HG02852 (cell line): ENCODE data around the gene USP15.

Experiments
- ATAC-seq: cut with Tn5 transposase; IDR thresholded peaks from one replicate; pipeline ENCODE4 v1.9.1; 2021; ENCODE audit warnings: mild to moderate bottlenecking, moderate library complexity; ENCODE audit not compliant: unreplicated experiment

USP15 gene

DNA sequence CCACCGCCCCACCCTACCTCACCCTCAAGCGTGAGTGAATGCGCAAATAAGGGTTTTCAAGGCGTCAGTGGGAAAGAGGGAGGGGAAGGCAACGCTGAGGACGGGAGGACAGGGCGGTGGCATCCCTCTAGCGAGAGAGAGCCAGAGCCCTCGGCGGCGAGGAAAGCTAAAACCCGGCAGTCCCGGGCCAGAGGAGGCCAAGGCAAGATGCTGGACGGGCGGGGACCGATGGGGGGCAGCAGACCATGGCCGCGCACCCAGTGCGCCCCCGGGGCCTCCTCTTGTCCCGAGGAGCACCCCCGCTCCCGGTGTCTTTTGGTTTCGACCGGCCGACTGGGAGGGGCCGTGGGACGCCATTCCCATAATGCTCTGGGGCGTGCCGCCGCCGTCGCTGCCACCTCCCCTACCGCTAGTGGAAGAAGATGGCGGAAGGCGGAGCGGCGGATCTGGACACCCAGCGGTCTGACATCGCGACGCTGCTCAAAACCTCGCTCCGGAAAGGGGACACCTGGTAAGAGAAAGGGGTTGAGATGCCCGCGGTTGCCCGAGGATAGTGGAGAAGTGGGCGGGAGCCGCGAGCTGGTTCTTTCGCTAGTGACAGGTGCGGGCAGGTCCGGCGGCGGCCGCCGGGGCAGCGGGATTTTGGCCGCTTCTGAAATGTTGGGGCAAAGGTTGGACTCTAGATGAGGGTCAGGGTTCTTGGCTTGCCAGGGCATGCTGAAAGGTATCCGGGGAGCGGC is at the start of gene USP15:
TSS of gene USP15 (plus strand) at position 412 of the 740 bp plus-strand sequence. CDS start at position 423, 11 bp downstream.
- ATAC-seq = peak; percentile 67

DNA sequence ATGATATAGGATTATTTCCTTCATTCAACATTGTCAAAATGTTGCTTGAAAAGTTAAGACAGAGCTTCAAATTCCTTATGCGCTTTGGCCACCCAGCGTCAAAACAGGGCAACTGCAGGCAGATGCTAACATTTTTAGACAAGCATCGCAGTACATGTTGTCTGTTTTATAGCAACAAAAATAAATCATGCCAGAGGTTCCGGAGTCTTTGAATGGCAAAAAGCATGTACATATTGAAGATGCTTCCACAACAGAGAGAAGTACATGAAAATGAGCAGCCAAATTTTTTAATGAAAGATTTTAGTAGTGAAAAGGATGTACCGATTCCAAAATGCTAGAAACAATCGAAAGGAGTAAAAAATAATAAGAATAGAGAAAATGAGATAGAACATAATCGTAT is 49.8 kb upstream of the USP15 start:
- peak; percentile 90 for ATAC-seq

DNA sequence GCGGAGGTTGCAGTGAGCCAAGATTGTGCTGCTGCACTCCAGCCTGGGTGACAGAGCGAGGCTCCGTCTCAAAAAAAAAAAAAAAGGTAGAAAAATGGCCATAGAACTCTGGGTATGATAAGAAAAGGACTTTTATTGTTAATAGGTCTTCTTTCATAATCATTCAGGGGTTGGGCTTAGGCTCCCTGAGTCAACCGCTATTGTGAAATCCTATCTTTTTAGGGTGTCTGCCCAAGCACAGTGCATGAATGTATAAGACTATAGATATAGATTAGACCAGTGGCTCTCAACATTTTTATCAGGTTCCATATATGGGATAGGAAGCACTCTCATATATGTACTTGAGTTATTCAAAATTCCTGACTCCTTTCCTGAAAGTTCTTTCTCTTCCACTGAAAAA is 48.7 kb upstream of the USP15 start:
- ATAC-seq = no peak

GRCh38 chr12:62214846-62215245 is 45.4 kb upstream of the USP15 start:
- ATAC-seq = no peak

- no peak for ATAC-seq
Measured at GRCh38 chr12:62215506-62215905, 44.7 kb upstream of the USP15 start.

- ATAC-seq = no peak
Measured at GRCh38 chr12:62217466-62218194, 42.6 kb upstream of the USP15 start.

DNA sequence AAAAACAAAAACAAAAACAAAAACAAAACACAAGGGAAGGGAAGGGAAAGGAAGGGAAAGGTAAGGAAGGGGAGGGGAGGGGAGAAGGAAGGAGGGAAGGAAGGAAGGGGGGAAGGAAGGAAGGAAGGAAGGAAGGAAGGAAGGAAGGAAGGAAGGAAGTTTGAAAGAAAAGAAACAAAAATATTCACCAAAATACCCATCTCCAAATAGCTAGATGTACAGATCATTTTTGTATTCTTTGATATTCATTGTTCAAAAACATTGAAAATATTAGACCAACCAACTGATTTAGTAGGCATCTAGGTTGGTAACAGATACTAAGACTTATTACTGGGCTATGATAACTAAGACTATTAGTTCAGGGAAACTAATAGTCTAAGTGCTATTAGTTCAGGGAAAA is 39.1 kb upstream of the USP15 start:
- ATAC-seq = no peak

DNA sequence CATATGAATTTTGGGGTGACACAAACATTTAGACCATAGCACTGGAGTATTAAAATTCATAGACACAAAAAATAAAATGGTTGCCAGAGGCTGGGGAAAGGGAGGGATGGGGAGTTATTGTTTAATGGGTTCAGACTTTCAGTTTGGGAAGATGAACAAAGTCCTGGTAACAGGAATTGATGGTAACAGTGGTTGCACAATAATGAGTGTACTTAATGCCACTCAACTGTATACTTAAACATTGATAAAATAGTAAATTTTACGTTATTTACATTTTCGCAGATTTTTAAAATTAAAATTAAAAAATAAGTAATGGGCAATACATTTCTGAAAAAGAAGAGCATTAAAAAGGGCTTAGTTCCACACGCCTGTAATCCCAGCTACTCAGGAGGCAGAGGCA is 35.6 kb upstream of the USP15 start:
- ATAC-seq = no peak

DNA sequence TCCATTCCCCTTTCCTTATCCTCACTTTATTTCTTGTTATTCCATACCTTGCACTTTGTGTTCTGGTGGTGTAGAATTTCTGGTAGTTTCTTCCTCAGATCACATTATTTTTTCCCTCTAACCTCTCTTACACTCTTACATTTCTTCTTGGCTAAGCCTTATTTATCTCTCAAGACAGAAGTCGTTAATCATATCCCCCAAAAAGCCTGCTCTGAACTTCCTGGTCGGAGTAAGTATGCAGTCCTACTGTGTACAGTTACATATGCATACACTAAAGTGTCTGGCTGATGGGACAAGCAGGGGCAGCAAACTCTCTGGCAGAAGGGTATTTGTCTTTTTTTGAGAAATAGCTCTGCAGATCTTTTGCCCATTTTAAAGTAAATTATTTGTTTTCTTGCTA is 33.1 kb upstream of the USP15 start:
- ATAC-seq = no peak

GRCh38 chr12:62230652-62231051 is 29.6 kb upstream of the USP15 start:
- no peak for ATAC-seq

GRCh38 chr12:62232143-62232729 is 28.0 kb upstream of the USP15 start:
- no peak for ATAC-seq

DNA sequence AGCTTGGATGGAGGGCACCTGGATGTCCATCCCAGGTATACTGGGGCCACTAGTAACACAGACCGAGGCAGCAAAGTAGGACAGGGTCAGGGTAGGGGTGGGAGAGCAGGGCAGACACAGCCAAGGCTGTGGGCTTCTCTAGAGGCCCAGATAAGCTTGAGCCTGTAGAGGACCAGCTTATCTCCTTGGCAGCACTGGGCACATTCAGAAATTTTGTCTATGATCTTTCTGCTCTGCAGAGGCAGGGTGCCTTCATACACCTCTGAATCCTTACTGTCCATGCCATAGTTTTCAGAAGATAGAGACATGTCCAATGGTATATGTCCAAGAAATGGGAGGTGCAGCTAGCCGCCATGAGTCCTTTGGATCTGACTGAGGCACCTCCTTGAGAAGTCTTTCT is 26.4 kb upstream of the USP15 start:
- ATAC-seq = no peak

DNA sequence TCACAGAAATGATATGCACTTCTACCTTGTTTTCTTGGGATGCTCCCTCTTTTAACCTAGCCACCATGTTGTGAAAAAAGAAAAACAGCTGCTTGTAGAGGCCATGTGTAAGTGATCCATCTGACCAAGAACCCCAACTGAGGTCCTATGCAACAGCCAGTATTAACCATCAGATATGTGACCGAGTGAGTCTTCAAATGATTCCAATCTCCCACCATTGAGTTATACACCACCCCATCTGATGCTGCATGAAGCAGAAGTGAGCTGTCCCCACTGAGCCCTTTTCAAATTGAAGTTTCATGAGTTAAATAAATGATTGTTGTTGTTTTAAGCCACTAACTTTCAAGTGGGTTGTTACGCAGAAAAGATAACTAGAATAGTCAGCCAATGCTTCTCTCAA is 20.6 kb upstream of the USP15 start:
- no peak for ATAC-seq

DNA sequence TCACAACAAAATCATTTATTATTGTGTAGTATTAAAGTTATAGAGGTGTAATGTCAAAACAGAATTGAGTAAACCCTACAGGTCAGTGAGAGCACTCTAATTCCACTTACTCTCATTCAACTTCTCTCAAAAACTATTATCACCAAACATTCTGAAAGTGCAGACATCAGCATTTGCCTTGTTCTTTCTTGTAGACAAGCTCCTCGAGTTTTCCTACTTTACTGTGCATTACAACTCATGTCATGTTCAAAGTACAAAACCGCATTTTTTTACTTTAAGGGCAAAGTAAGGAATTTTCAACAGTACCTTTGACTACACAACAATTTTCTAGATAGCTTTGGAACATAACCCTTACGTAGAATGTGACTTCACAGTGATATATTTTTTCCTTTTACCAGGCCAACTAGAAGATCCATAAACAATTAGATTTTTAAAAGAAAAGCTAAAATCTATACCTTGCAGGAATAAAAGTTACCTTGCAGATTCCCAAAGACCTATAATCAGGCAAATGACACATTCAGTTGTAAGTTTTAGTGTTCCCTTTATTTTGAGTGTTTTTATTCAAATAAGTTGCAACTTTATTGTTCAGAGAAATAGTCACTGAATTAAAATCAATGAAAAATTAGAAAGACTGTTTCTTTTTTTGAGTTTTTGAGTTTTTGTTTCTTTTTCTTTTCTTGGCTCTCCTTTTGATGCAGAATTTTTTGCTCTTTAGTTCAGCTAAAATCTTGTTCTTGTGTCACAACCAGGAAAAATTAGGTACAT is 12.7 kb upstream of the USP15 start:
- ATAC-seq = no peak

DNA sequence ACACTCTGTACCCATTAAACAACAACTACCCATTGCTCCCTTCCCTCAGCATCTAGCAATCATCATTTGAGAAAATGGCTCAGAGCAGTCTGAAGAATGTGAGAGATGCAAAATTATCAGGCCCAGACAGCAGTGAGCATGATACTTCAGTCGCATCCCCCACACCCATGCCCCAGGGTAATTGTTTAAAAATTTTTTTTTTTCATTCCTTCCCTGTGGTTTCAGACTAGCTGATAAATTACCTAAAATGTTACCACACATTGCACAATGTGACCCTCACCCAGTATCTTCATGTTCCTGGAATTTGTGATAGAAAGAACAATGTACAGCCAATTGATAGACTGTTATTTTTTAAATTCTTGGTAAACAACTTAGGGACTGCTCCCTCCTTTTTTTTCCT is 11.3 kb upstream of the USP15 start:
- ATAC-seq = no peak

- ATAC-seq = no peak
Measured at GRCh38 chr12:62249419-62249818, 10.8 kb upstream of the USP15 start.

DNA sequence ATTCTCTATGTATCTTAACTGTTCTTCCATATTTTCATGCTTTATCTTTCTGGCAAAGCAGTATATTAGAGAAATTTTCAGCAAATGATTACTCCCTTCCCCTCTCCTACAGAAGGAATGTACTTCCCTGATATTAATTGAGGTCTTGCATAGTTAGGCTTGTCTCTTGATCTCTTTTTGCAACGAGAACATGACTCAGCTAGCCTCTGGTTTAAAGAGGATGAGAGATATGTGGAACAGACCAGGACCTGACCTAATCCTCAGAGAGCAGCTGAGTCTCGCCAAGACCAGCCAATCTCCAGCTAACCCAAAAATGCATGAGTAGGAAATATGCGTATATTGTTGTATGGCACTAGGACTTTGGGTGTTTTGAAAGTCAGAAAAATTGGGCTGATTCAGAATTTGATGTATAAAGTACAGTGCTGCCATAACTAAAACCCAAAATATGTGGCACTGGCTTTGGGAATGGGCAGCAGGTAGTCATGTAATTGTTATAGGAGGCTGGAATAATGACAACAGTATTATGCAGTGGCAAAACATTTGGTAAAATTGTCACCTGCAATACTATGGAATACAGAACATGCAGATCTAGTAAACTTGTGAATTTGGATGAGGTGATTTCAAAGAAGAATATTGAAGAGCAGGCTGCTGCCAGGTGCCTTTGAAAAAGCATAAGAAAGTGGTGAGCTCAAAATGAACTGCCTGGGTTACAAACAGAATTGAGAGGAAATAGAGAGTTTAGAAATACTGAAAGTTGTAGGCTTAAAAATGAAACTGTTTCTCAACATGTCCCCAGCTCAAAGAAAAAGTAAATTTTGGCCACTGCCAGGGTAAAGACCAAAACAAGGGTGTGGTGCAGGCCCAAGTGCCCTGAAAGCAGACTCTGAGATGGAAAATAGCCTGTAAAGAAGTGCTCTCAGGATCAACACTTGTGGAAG is 9.3 kb upstream of the USP15 start:
- ATAC-seq = peak; percentile 97

GRCh38 chr12:62251609-62251958 is 8.6 kb upstream of the USP15 start:
- peak; percentile 41 for ATAC-seq

DNA sequence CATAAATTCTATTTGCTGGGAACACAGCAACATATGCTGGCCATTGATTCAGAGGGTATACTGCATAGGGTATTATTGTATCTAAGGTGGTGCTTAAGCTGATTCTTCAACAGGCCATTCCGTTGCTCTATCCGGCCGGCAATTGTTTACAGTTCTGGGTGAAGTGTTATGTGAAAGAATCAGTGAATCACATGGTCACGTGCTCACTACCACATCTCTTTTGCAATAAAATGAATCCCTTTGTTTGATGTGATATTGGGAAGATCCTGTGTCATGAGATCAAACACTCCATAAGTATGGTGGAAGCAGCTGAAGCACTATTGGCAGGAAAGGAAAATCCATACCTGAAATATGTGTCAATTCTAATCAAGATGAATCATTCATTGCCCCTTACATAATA is 7.6 kb upstream of the USP15 start:
- ATAC-seq = no peak

- no peak for ATAC-seq
Measured at GRCh38 chr12:62254967-62255366, 5.2 kb upstream of the USP15 start.
